ENCODE measurements around the gene TSC1.

The TSC1 gene

DNA sequence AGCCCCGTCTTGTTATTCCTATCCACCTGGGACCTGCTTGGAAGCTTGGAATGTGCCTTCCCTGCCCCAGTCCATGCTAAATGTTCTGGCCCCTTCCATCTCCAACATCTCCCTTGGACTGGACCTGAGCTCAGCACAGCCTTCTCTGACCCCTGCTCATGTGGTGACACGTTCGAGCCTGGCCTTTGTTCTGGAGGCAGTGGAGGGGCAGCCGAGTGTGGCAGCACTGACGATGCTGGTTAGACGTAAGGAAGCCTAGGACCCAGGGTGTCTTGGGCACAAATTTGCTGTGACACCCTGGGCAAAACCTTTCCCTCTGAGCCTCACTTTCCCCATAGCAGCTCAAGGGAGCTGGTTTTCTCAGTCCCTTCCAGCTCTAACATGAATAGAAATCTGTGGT is 61.8 kb downstream of the TSC1 start:
- ATAC-seq (replicated peaks), result no peak
- no peak for DNase-seq
- H3K27ac Mint-ChIP-seq, result peak overlapping the region; percentile 72
- H3K4me1 Mint-ChIP-seq, result peaks cover 27 to 60% of the 10 kb centered on the region in 2 donors
- no peaks in the 10 kb centered on the region for H3K36me3 Mint-ChIP-seq
- no peaks in the 10 kb centered on the region for H3K27me3 Mint-ChIP-seq
- H3K4me3 Mint-ChIP-seq, result no peak overlapping the region
- H3K9me3 Mint-ChIP-seq, result no peaks in the 10 kb centered on the region

DNA sequence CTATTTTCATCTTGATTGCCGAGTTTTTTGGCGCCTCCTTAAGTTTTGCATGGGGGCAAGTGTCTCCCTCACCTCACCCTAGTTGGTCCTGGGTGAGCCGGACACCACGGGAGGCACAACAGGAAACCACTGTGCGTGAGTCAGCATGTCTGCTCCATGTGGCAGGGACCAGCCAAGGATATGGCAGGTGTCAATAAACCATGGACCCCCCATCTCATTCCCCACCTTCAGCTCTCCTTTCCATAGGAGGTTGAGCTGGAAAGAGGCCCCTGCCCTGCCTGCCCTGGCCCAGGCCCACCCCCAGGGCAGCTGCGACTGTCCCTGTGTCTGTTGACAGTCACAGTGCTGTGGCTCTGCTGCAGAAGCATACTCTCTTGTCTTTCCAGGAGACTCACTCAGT is 62.6 kb downstream of the TSC1 start:
- Mint-ChIP-seq H3K4me3 (no peak overlapping the region), H3K27ac (no peak overlapping the region), H3K36me3 (no peaks in the 10 kb centered on the region), H3K4me1 (peaks cover 29 to 57% of the 10 kb centered on the region in 2 donors), H3K9me3 (no peaks in the 10 kb centered on the region), H3K27me3 (no peaks in the 10 kb centered on the region)
- ATAC-seq (replicated peaks), result no peak
- DNase-seq, result no peak

DNA sequence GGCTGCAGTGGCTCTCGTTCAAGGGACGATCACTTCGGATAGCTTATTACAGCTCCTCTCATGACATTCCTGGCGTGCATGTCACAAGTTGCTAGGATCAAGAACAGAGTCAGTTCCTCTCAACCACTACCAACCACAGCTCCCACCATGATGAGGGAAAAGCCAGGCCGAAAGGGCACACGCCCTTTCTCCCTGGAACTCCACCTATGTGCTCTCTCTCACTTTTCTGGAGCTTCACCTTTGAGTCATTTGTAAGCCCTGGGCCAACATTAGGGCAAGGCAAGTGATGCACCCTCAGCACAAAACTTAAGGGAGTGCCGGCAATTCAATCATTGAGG is 64.1 kb downstream of the TSC1 start:
- H3K4me1 Mint-ChIP-seq, result peaks cover 23 to 48% of the 10 kb centered on the region in 2 donors
- DNase-seq (no peak), ATAC-seq (replicated peaks) (no peak)
- H3K27me3 Mint-ChIP-seq, result no peaks in the 10 kb centered on the region
- no peaks in the 10 kb centered on the region for H3K9me3 Mint-ChIP-seq
- H3K4me3 Mint-ChIP-seq, result no peak overlapping the region
- H3K27ac Mint-ChIP-seq, result no peak overlapping the region
- H3K36me3 Mint-ChIP-seq, result no peaks in the 10 kb centered on the region

GRCh38 chr9:132879457-132880323 is 64.7 kb downstream of the TSC1 start:
- Mint-ChIP-seq H3K27ac (peak overlapping the region; percentile 80), H3K27me3 (no peaks in the 10 kb centered on the region), H3K36me3 (no peaks in the 10 kb centered on the region), H3K4me3 (peak overlapping the region; percentile 84), H3K9me3 (no peaks in the 10 kb centered on the region), H3K4me1 (peaks cover 23 to 48% of the 10 kb centered on the region in 2 donors)
- ATAC-seq (replicated peaks) (no peak), DNase-seq (no peak)

- ATAC-seq (replicated peaks), result peak; percentile 57 to 63
- no peaks in the 10 kb centered on the region for H3K9me3 Mint-ChIP-seq
- H3K36me3 Mint-ChIP-seq, result no peaks in the 10 kb centered on the region
- peak within 1 kb of the TSS; percentile 84 for H3K4me3 Mint-ChIP-seq
- no peak for DNase-seq
- peaks cover 21 to 43% of the 10 kb centered on the region in 2 donors for H3K4me1 Mint-ChIP-seq
- H3K27ac Mint-ChIP-seq, result peak within 1 kb of the TSS; percentile 80
- H3K27me3 Mint-ChIP-seq, result no peaks in the 10 kb centered on the region
Observed at GRCh38 chr9:132878695-132879456, 65.5 kb downstream of the TSC1 start, which contains the start of gene SPACA9. TSS of gene SPACA9 (plus strand) at chr9:132878898. CDS start at chr9:132883948, 5,050 bp downstream.

GRCh38 chr9:132877824-132878694 is 66.4 kb downstream of the TSC1 start, which contains the start of gene AK8:
TSS of gene AK8 (minus strand) at chr9:132878284. CDS start at chr9:132878255, 29 bp downstream.
- Mint-ChIP-seq H3K9me3 (no peaks in the 10 kb centered on the region), H3K27ac (peak within 1 kb of the TSS; percentile 84), H3K4me1 (peaks cover 23 to 43% of the 10 kb centered on the region in 2 donors), H3K4me3 (peak within 1 kb of the TSS; percentile 84), H3K27me3 (no peaks in the 10 kb centered on the region), H3K36me3 (no peaks in the 10 kb centered on the region)
- peak; percentile 91 to 92 for ATAC-seq (replicated peaks)
- peak; percentile 73 for DNase-seq

- DNase-seq (no peak), ATAC-seq (replicated peaks) (no peak)
- Mint-ChIP-seq H3K9me3 (no peaks in the 10 kb centered on the region), H3K4me1 (peaks cover 19 to 37% of the 10 kb centered on the region in 2 donors), H3K4me3 (peak overlapping the region; percentile 84), H3K36me3 (no peaks in the 10 kb centered on the region), H3K27me3 (no peaks in the 10 kb centered on the region), H3K27ac (peak overlapping the region; percentile 84)
Observed at GRCh38 chr9:132877458-132877823, 67.0 kb downstream of the TSC1 start.

DNA sequence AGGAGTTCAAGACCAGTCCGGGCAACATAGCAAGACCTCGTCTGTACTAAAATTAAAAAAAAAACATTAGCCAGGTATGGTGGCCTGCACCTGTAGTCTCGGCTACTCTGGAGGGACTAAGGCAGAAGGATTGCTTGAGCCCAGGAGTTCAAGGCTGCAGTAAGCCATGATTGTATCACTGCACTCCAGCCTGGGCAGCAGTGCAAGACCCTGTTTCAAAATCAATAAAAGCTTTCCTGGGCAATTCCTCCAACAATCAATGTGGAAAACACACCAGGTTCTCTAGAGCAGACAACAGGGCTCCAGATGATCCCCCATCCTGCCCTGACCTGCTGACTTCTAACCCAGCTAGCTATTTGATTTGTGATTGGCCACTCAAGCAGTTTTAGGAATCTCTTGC is 67.6 kb downstream of the TSC1 start:
- H3K4me1 Mint-ChIP-seq, result peaks cover 17 to 31% of the 10 kb centered on the region in 2 donors
- no peak for ATAC-seq (replicated peaks)
- H3K27me3 Mint-ChIP-seq, result no peaks in the 10 kb centered on the region
- DNase-seq, result no peak
- H3K4me3 Mint-ChIP-seq, result peak overlapping the region; percentile 84
- H3K36me3 Mint-ChIP-seq, result no peaks in the 10 kb centered on the region
- H3K27ac Mint-ChIP-seq, result no peak overlapping the region
- H3K9me3 Mint-ChIP-seq, result no peaks in the 10 kb centered on the region

GRCh38 chr9:132875159-132875558 is 69.3 kb downstream of the TSC1 start:
- DNase-seq (no peak), ATAC-seq (replicated peaks) (no peak)
- H3K9me3 Mint-ChIP-seq, result no peaks in the 10 kb centered on the region
- H3K4me3 Mint-ChIP-seq, result no peak overlapping the region
- H3K27me3 Mint-ChIP-seq, result no peaks in the 10 kb centered on the region
- H3K36me3 Mint-ChIP-seq, result no peaks in the 10 kb centered on the region
- no peak overlapping the region for H3K27ac Mint-ChIP-seq
- H3K4me1 Mint-ChIP-seq, result peaks cover 14 to 26% of the 10 kb centered on the region in 2 donors

- Mint-ChIP-seq H3K36me3 (no peaks in the 10 kb centered on the region), H3K27ac (peak overlapping the region; percentile 14), H3K9me3 (no peaks in the 10 kb centered on the region), H3K4me3 (peak overlapping the region in 1 of 2 donors; percentile 22), H3K4me1 (peaks cover 5 to 10% of the 10 kb centered on the region in 2 donors), H3K27me3 (no peaks in the 10 kb centered on the region)
- ATAC-seq (replicated peaks) (no peak), DNase-seq (no peak)
Observed at GRCh38 chr9:132873403-132873802, 71.0 kb downstream of the TSC1 start.

DNA sequence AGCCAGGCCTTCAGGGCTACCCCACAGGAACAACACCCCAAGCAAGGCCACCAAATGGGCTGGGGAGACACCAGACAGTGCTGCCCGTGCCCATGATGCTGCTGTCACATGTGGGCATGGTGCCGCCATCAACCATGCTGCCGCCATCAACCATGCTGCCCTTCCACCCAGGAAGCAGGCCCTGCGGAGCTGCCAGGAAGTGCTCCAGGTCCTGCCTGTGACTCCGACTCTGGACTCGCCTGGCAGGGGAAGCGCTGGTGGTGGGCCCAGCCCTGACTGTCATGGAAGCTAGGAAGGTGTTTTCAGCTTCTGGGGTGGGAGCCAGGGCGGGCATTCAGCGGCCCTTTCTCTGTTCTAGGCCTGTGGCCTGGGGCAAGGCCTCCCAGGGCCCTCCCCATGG is 75.2 kb downstream of the TSC1 start:
- no peak overlapping the region for H3K27ac Mint-ChIP-seq
- no peaks in the 10 kb centered on the region for H3K9me3 Mint-ChIP-seq
- peaks cover 2 to 5% of the 10 kb centered on the region in 2 donors for H3K4me1 Mint-ChIP-seq
- no peak for DNase-seq
- no peaks in the 10 kb centered on the region for H3K36me3 Mint-ChIP-seq
- no peak for ATAC-seq (replicated peaks)
- no peaks in the 10 kb centered on the region for H3K27me3 Mint-ChIP-seq
- no peak overlapping the region for H3K4me3 Mint-ChIP-seq

DNA sequence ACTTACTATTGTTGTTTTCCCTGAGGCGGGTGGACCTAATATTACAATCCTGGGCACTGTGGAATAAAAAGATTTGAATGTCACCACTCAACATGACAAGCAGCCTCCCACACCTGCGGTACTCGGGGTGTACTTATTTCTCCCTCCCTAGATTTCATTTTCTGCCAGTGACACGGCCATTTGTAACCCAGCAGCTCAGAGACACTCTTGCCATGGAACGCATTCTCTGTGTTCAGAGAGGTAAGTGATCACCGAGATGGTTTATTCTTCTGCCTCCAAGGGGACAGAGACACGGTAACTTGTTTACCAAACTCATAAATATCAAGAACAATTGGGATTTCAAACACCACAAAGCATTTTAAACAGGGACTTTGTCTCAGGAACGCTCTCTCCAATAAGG is 77.5 kb downstream of the TSC1 start:
- Mint-ChIP-seq H3K4me1 (no peaks in the 10 kb centered on the region), H3K36me3 (no peaks in the 10 kb centered on the region), H3K4me3 (no peak overlapping the region), H3K27ac (no peak overlapping the region), H3K9me3 (no peaks in the 10 kb centered on the region), H3K27me3 (no peaks in the 10 kb centered on the region)
- DNase-seq, result no peak
- no peak for ATAC-seq (replicated peaks)

- Mint-ChIP-seq H3K9me3 (no peaks in the 10 kb centered on the region), H3K4me3 (no peak overlapping the region), H3K36me3 (no peaks in the 10 kb centered on the region), H3K4me1 (no peaks in the 10 kb centered on the region), H3K27ac (no peak overlapping the region), H3K27me3 (no peaks in the 10 kb centered on the region)
- DNase-seq (no peak), ATAC-seq (replicated peaks) (no peak)
Observed at GRCh38 chr9:132864691-132865090, 79.7 kb downstream of the TSC1 start.

- Mint-ChIP-seq H3K4me1 (no peaks in the 10 kb centered on the region), H3K9me3 (no peaks in the 10 kb centered on the region), H3K4me3 (no peak overlapping the region), H3K27me3 (no peaks in the 10 kb centered on the region), H3K27ac (no peak overlapping the region), H3K36me3 (no peaks in the 10 kb centered on the region)
- ATAC-seq (replicated peaks) (no peak), DNase-seq (no peak)
Observed at GRCh38 chr9:132864277-132864676, 80.1 kb downstream of the TSC1 start.

Data from stimulated activated naive B cell treated with anti-CD40 and anti-IgM and Interleukin-4, amounts not matched to agents 10 μg/mL and 1 μg/mL and 100 μg/mL, for 72 hours (primary cell).